ENCODE data around the gene MLX.
A peak's percentile ranks its signal among the peaks of the same experiment; 100 is the strongest.

Gene MLX

GRCh38 chr17:42577532-42578281 lies 10.8 kb downstream of the MLX start, which contains the start of gene PSMC3IP:
PSMC3IP (minus strand) TSS chr17:42577729; CDS start chr17:42577686, 43 bp downstream.
- peak within 1 kb of the TSS; percentile 78 for H3K27ac ChIP-seq
- TF ChIP-seq Cebpa-rat (IDR thresholded peaks at IDR 0.05) = no peak
- no peaks in the 10 kb centered on the region for H4K20me1 ChIP-seq
- H3K4me3 ChIP-seq = peak within 1 kb of the TSS; percentile 82
- H3K9ac ChIP-seq = peak within 1 kb of the TSS; percentile 81
- no peaks in the 10 kb centered on the region for H3K9me3 ChIP-seq
- peaks cover 36% of the 10 kb centered on the region for H3K4me1 ChIP-seq
- no peaks in the 10 kb centered on the region for H3K27me3 ChIP-seq
- H3K4me2 ChIP-seq = peak within 1 kb of the TSS; percentile 97
- peaks cover 72% of the 10 kb centered on the region for H3K36me3 ChIP-seq

GRCh38 chr17:42578282-42578869 lies 11.5 kb downstream of the MLX start:
- H4K20me1 ChIP-seq = no peaks in the 10 kb centered on the region
- H3K9me3 ChIP-seq = no peaks in the 10 kb centered on the region
- H3K27me3 ChIP-seq = no peaks in the 10 kb centered on the region
- H3K27ac ChIP-seq = peak overlapping the region; percentile 78
- peaks cover 72% of the 10 kb centered on the region for H3K36me3 ChIP-seq
- H3K4me3 ChIP-seq = peak overlapping the region; percentile 82
- peak overlapping the region; percentile 81 for H3K9ac ChIP-seq
- H3K4me1 ChIP-seq = peaks cover 36% of the 10 kb centered on the region
- TF ChIP-seq Cebpa-rat (IDR thresholded peaks at IDR 0.05) = no peak
- H3K4me2 ChIP-seq = peak overlapping the region; percentile 97

- Histone ChIP-seq H3K27ac (no peak overlapping the region), H3K4me1 (peaks cover 35% of the 10 kb centered on the region), H3K9ac (no peak overlapping the region), H3K27me3 (no peaks in the 10 kb centered on the region), H3K36me3 (peaks cover 72% of the 10 kb centered on the region), H3K4me2 (no peak overlapping the region), H3K9me3 (no peaks in the 10 kb centered on the region), H3K4me3 (no peak overlapping the region), H4K20me1 (no peaks in the 10 kb centered on the region)
- no peak for TF ChIP-seq Cebpa-rat (IDR thresholded peaks at IDR 0.05)
Measured at GRCh38 chr17:42579794-42580551, 13.1 kb downstream of the MLX start.

- Histone ChIP-seq H3K4me1 (peaks cover 16% of the 10 kb centered on the region), H3K9ac (no peak overlapping the region), H3K36me3 (peaks cover 77% of the 10 kb centered on the region)
Measured at GRCh38 chr17:42581744-42582270, 14.9 kb downstream of the MLX start.

GRCh38 chr17:42584880-42585279 lies 18.0 kb downstream of the MLX start:
- no peak overlapping the region for H3K4me3 ChIP-seq
- no peaks in the 10 kb centered on the region for H3K27me3 ChIP-seq
- H3K4me2 ChIP-seq = no peak overlapping the region
- no peak overlapping the region for H3K27ac ChIP-seq
- H3K4me1 ChIP-seq = no peaks in the 10 kb centered on the region
- H4K20me1 ChIP-seq = peaks cover 18% of the 10 kb centered on the region; the same call in 1 of the 2 replicates
- H3K9ac ChIP-seq = no peak overlapping the region
- no peaks in the 10 kb centered on the region for H3K9me3 ChIP-seq
- TF ChIP-seq Cebpa-rat (IDR thresholded peaks at IDR 0.05) = no peak
- peaks cover 100% of the 10 kb centered on the region for H3K36me3 ChIP-seq

More at GRCh38 chr17:42581744-42582270, 14.9 kb downstream of the MLX start:
- Histone ChIP-seq H4K20me1 (peaks cover 15% of the 10 kb centered on the region; the same call in 1 of the 2 replicates), H3K4me2 (no peak overlapping the region), H3K9me3 (no peaks in the 10 kb centered on the region), H3K27ac (no peak overlapping the region), H3K4me3 (no peak overlapping the region), H3K27me3 (no peaks in the 10 kb centered on the region)
- TF ChIP-seq Cebpa-rat (IDR thresholded peaks at IDR 0.05) = no peak

GRCh38 chr17:42585353-42585752 lies 18.5 kb downstream of the MLX start:
- no peak for TF ChIP-seq Cebpa-rat (IDR thresholded peaks at IDR 0.05)
- Histone ChIP-seq H3K36me3 (peaks cover 100% of the 10 kb centered on the region), H3K4me3 (no peak overlapping the region), H3K27me3 (no peaks in the 10 kb centered on the region), H3K9me3 (no peaks in the 10 kb centered on the region), H3K4me1 (no peaks in the 10 kb centered on the region), H3K9ac (no peak overlapping the region), H4K20me1 (peaks cover 18% of the 10 kb centered on the region; the same call in 1 of the 2 replicates), H3K4me2 (no peak overlapping the region), H3K27ac (no peak overlapping the region)

GRCh38 chr17:42586514-42587230 lies 19.8 kb downstream of the MLX start:
- Histone ChIP-seq H3K4me1 (no peaks in the 10 kb centered on the region), H3K9me3 (no peaks in the 10 kb centered on the region), H4K20me1 (peaks cover 22% of the 10 kb centered on the region; the same call in 1 of the 2 replicates), H3K9ac (no peak overlapping the region), H3K27ac (no peak overlapping the region), H3K27me3 (no peaks in the 10 kb centered on the region), H3K4me2 (no peak overlapping the region), H3K4me3 (no peak overlapping the region), H3K36me3 (peaks cover 100% of the 10 kb centered on the region)
- TF ChIP-seq Cebpa-rat (IDR thresholded peaks at IDR 0.05) = no peak

GRCh38 chr17:42590886-42591285 lies 24.0 kb downstream of the MLX start:
- Histone ChIP-seq H3K36me3 (peaks cover 87% of the 10 kb centered on the region), H3K4me1 (no peaks in the 10 kb centered on the region), H3K9ac (no peak overlapping the region), H4K20me1 (peaks cover 56% of the 10 kb centered on the region), H3K4me3 (no peak overlapping the region), H3K27ac (no peak overlapping the region), H3K4me2 (no peak overlapping the region), H3K27me3 (no peaks in the 10 kb centered on the region), H3K9me3 (no peaks in the 10 kb centered on the region)
- no peak for TF ChIP-seq Cebpa-rat (IDR thresholded peaks at IDR 0.05)

GRCh38 chr17:42591411-42591810 lies 24.5 kb downstream of the MLX start:
- no peak overlapping the region for H3K4me3 ChIP-seq
- peaks cover 56% of the 10 kb centered on the region for H4K20me1 ChIP-seq
- no peaks in the 10 kb centered on the region for H3K9me3 ChIP-seq
- no peak overlapping the region for H3K27ac ChIP-seq
- TF ChIP-seq Cebpa-rat (IDR thresholded peaks at IDR 0.05) = no peak
- H3K9ac ChIP-seq = no peak overlapping the region
- H3K4me2 ChIP-seq = no peak overlapping the region
- no peaks in the 10 kb centered on the region for H3K27me3 ChIP-seq
- peaks cover 86% of the 10 kb centered on the region for H3K36me3 ChIP-seq
- H3K4me1 ChIP-seq = no peaks in the 10 kb centered on the region

All from BLaER1 (cell line).